OCI-LY3 (cell line): ENCODE results near the gene TNFRSF18.
"Not testable (repeated sequence)": the region's sequence is repeated elsewhere in the genome, so short reads cannot be mapped to it uniquely, and the experiment has no call there.

ENCODE experiments used
- EZH2phosphoT487 ChIP-seq: fragments of 200-600 bp; shearing (Covaris generic); IDR thresholded peaks from 2 replicates; pipeline ENCODE4 v1.6.1; 2018; ENCODE audit warnings: antibody characterized with exemption, mixed run types, low read depth
- TF ChIP-seq, protein P1 (sequence below): fragments of 200-600, 300-600 bp; sonication (generic); IDR thresholded peaks from 2 replicates; pipeline ENCODE4 v1.5.1; 2014; ENCODE audit warnings: antibody characterized with exemption, low read length, low read depth

GRCh38 chr1:1248009-1248913 lies 41.9 kb upstream of the TNFRSF18 start:
- TF ChIP-seq, protein P1, sequence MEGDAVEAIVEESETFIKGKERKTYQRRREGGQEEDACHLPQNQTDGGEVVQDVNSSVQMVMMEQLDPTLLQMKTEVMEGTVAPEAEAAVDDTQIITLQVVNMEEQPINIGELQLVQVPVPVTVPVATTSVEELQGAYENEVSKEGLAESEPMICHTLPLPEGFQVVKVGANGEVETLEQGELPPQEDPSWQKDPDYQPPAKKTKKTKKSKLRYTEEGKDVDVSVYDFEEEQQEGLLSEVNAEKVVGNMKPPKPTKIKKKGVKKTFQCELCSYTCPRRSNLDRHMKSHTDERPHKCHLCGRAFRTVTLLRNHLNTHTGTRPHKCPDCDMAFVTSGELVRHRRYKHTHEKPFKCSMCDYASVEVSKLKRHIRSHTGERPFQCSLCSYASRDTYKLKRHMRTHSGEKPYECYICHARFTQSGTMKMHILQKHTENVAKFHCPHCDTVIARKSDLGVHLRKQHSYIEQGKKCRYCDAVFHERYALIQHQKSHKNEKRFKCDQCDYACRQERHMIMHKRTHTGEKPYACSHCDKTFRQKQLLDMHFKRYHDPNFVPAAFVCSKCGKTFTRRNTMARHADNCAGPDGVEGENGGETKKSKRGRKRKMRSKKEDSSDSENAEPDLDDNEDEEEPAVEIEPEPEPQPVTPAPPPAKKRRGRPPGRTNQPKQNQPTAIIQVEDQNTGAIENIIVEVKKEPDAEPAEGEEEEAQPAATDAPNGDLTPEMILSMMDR, result not testable (repeated sequence)
- TF ChIP-seq EZH2phosphoT487, result not testable (repeated sequence)
